Activated CD8-positive, alpha-beta T cell treated with anti-CD3 and anti-CD28 coated beads, Interleukin-2, amount 10 ng/mL, durations not matched to agents 7 days and 5 days (primary cell): ENCODE results near the gene AP4M1. TPM values are rescaled to one million over a fixed set of nuclear protein-coding genes. Genes with fewer than 3 reads are reported as not detected.

Experiments used
- ATAC-seq: fragments of 150-1000 bp; cut with Tn5 transposase; one replicate; pipeline ENCODE4 v1.10.0; 2021; ENCODE audit warnings: moderate library complexity
- CTCF ChIA-PET: fragments of 350-600 bp; sonication (Branson Sonifier 250); formaldehyde crosslinking; loops from one replicate; lab custom pipeline; 2021; ENCODE audit warnings: antibody characterized with exemption; lab: Charles Lee
- POLR2A ChIA-PET: fragments of 350-600 bp; sonication (Branson Sonifier 250); formaldehyde crosslinking; loops from one replicate; lab custom pipeline; 2021; ENCODE audit warnings: antibody characterized with exemption; lab: Charles Lee
- DNase-seq: peaks from one replicate; pipeline ENCODE4 v3.0.0-alpha.2; 2020
- H3K27ac Mint-ChIP-seq: one replicate; pipeline ENCODE4 v1.8.0; 2021; ENCODE audit warnings: mild to moderate bottlenecking, mixed read lengths
- H3K27me3 Mint-ChIP-seq: one replicate; pipeline ENCODE4 v1.8.0; 2021; ENCODE audit warnings: low read depth, mixed read lengths
- H3K36me3 Mint-ChIP-seq: one replicate; pipeline ENCODE4 v1.8.0; 2021; ENCODE audit warnings: low read depth, mixed read lengths
- H3K4me1 Mint-ChIP-seq: one replicate; pipeline ENCODE4 v1.8.0; 2021; ENCODE audit warnings: low read depth, mixed read lengths
- H3K4me3 Mint-ChIP-seq: one replicate; pipeline ENCODE4 v1.8.0; 2021; ENCODE audit warnings: mild to moderate bottlenecking, mixed read lengths
- H3K9me3 Mint-ChIP-seq: one replicate; pipeline ENCODE4 v1.8.0; 2022; ENCODE audit warnings: mixed read lengths; ENCODE audit not compliant: insufficient read depth
- total RNA-seq, 2 experiments: library from RNA; stranded (reverse); gene quantifications; one replicate each; pipeline ENCODE4 v1.2.3, GENCODE V29; 2021

The AP4M1 gene
- total RNA-seq, 2 experiments from 2014 or later, result 10.8 to 13.0 TPM

DNA sequence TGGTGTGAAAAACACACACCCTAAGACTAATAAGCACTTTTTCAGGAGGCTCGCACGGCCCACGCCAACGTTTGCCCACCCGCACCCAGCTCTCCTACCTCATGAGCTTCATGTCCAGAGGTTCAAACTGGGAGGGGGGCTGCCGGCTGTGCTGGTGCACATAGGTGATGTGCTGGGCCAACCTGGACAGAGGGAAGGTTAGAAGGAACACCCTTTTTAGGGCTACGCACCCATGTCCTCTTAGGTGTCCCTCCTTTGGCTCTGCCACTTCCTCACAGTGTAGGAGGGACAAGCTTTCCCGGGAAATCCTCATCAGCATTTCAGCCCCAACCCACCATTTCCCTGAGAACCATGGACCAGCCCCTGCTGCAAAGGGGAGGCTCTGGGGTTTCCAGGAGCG, 6.2 kb upstream of the AP4M1 start:
- CTCF ChIA-PET, result no interaction called here
- ATAC-seq (no peak), DNase-seq (no peak)
- Mint-ChIP-seq H3K36me3 (peaks cover 93% of the 10 kb centered on the region), H3K27ac (peak overlapping the region; percentile 43), H3K4me1 (peaks cover 65% of the 10 kb centered on the region), H3K27me3 (no peaks in the 10 kb centered on the region), H3K9me3 (no peaks in the 10 kb centered on the region), H3K4me3 (no peak overlapping the region)
- POLR2A ChIA-PET, result interaction anchor here (0.5 to 1.2 kb wide), 7 partner anchors 10 to 291 kb away, joined by 3 to 5 read pairs (median 3); partner anchors contain the start of genes TRIM4 and ZSCAN21

DNA sequence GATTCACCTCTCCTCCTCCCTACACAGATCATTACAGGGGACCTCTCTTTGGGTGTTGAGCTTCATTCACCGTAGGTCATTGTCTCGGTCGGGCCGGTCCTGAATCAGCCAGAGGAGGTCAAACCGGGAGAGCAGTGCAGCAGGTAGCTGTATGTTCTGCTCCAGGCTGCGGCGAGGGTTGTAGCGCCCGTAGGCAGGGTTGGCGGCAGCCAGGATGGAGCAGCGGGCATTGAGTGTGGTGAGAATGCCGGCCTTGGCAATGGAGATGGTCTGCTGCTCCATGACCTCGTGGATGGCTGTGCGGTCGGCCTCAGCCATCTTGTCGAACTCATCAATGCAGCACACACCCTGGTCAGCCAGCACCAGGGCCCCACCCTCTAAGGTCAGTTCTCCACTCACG, 5.7 kb upstream of the AP4M1 start:
- CTCF ChIA-PET, result no interaction called here
- no peak overlapping the region for H3K4me3 Mint-ChIP-seq
- peaks cover 61% of the 10 kb centered on the region for H3K4me1 Mint-ChIP-seq
- H3K36me3 Mint-ChIP-seq, result peaks cover 92% of the 10 kb centered on the region
- no peaks in the 10 kb centered on the region for H3K9me3 Mint-ChIP-seq
- no peak overlapping the region for H3K27ac Mint-ChIP-seq
- DNase-seq (no peak), ATAC-seq (no peak)
- POLR2A ChIA-PET, result interaction anchor here (0.5 to 1.2 kb wide), 6 partner anchors 11 to 291 kb away, joined by 3 to 4 read pairs (median 3); partner anchors contain the start of genes TRIM4 and ZSCAN21
- H3K27me3 Mint-ChIP-seq, result no peaks in the 10 kb centered on the region

DNA sequence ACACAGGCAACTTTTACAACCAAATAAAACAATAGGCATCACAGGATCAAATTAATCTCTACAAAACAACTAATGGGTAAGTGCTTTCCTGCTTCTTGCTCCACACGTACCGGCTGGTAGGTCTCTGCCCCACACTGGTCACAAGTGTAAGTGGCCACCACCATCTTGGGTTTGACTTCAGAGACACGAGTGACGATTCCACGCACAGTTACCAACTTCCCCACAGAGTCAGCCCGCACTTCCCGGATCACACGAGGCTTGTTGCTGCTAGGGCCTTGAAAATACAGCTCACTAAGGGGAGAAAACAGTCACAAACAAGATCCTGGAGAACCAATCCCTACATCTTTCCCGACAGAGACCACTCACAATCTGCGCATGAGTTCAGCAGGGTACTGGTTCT, 2.5 kb upstream of the AP4M1 start:
- Mint-ChIP-seq H3K4me1 (peaks cover 51% of the 10 kb centered on the region), H3K27me3 (no peaks in the 10 kb centered on the region), H3K36me3 (peaks cover 68% of the 10 kb centered on the region), H3K4me3 (peak overlapping the region; percentile 89), H3K9me3 (no peaks in the 10 kb centered on the region), H3K27ac (peak overlapping the region; percentile 26)
- DNase-seq (no peak), ATAC-seq (no peak)
- POLR2A ChIA-PET, result interaction anchor here (0.7 to 4.6 kb wide), 4 partner anchors 8 to 690 kb away, joined by 3 to 57 read pairs (median 11); partner anchors contain the start of genes BUD31, COPS6 and ZNF3
- CTCF ChIA-PET, result no interaction called here

DNA sequence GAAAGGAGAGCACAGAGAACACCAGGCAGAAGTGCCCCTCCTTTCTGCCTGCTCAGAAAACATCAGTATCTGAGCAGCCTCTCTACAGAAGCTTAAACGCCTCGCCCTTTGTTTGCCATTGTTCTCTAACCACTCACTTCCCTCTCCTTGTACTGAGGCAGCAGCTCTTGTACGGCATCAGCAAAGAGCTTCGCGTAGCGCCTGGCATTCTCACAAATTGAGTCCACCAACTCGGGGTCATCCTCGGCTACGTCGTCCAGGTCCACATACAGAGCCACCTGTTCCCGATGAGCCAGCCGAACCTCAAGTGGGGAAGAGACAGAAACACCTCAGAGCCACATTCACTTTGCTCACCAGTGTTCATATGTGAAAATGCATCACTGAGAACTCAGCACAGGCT, 2.0 kb upstream of the AP4M1 start:
- no peak for ATAC-seq
- peaks cover 67% of the 10 kb centered on the region for H3K36me3 Mint-ChIP-seq
- H3K4me1 Mint-ChIP-seq, result peaks cover 51% of the 10 kb centered on the region
- ChIA-PET POLR2A (interaction anchor here (0.7 to 4.6 kb wide), 4 partner anchors 9 to 690 kb away, joined by 3 to 57 read pairs (median 11); partner anchors contain the start of genes BUD31, COPS6 and ZNF3), CTCF (no interaction called here)
- peak overlapping the region; percentile 92 for H3K27ac Mint-ChIP-seq
- H3K9me3 Mint-ChIP-seq, result no peaks in the 10 kb centered on the region
- peak overlapping the region; percentile 89 for H3K4me3 Mint-ChIP-seq
- no peak for DNase-seq
- H3K27me3 Mint-ChIP-seq, result no peaks in the 10 kb centered on the region

DNA sequence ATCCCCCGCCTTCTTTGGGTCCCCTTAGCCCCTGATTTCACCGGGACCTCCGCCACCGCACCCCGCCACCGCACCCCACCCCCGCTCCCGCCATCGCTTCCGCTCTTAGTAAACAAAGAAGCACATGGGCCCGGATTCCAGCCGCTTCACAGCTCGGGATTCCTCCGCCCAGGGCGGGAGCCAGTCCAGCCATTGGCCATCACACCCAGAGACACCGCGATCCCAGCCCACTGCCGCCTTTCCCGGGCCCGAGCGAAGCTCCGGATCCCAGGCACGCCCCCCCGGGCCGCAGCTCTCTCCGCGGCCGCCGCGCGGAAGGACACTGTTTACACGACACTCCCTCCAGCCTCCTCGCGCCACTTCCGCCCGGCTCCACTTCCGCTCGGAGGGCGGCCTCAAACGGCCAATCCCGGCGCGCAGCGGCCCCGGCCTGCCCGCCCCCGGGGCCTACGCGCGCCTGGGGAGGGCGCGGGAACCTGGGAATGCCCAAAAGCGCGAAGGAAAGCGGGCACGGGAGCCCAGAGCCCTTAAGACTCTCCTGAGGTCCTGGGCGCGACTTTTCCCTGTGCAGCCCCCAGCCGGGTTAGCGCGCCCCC, 925 bp upstream of the AP4M1 start:
- CTCF ChIA-PET, result interaction anchor here (0.8 to 3.6 kb wide), 8 partner anchors 11 to 542 kb away, joined by 3 to 24 read pairs (median 5); partner anchors contain the start of genes MBLAC1 and ZSCAN21
- POLR2A ChIA-PET, result interaction anchor here (0.5 to 4.6 kb wide), 19 partner anchors 10 to 629 kb away, joined by 3 to 57 read pairs (median 7); partner anchors contain the start of genes CNPY4, COPS6, GPC2 and LAMTOR4

DNA sequence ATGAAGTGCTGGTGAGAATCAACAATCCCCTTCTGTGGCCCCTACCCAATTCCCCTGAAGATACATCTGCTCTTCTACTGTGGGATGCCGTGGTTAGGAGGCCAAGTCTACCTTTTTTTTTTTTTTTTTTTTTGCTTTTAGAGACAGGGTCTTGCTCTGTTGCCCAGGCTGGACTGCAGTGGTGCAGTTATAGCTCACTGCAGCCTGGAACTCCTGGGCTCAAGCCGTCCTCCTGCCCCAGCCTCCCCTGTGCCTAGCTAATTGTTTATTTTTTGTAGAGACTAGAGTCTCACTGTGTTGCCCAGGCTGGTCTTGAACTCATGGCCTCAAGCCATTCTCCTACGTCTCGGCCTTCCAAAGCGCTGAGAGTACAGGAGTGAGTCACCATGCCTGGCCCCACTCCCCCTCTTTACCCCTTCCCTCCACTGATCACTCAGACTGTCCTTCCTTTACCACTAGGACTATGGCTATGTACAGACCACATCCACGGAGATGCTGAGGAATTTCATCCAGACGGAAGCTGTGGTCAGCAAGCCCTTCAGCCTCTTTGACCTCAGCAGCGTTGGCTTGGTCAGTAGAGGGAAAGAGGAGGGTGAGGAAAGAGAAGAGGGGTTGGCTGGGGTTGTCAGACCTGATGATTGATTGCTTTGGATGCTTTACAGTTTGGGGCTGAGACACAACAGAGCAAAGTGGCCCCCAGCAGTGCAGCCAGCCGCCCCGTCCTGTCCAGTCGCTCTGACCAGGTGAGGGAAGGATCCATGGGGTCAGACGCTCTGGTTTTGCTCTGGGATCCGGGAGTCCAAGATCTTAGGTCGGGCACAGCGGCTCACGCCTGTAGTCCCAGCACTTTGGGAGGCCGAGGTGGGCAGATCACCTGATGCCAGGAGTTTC, 1.8 kb downstream of the AP4M1 start:
- Mint-ChIP-seq H3K4me1 (peaks cover 30% of the 10 kb centered on the region), H3K36me3 (peaks cover 54% of the 10 kb centered on the region), H3K9me3 (no peaks in the 10 kb centered on the region), H3K4me3 (peak overlapping the region; percentile 89), H3K27me3 (no peaks in the 10 kb centered on the region), H3K27ac (no peak overlapping the region)
- POLR2A ChIA-PET, result interaction anchor here (3.2 to 4.6 kb wide), 2 partner anchors 12 to 18 kb away, joined by 34 to 57 read pairs; partner anchors contain the start of genes CNPY4 and COPS6
- ATAC-seq, result no peak
- no peak for DNase-seq
- CTCF ChIA-PET, result interaction anchor here (1.5 to 3.6 kb wide), 3 partner anchors 10 to 29 kb away, joined by 4 to 24 read pairs (median 16); no protein-coding TSS in a partner anchor

More for the DNA sequence above, 925 bp upstream of the AP4M1 start:
- H3K36me3 Mint-ChIP-seq, result peaks cover 58% of the 10 kb centered on the region
- H3K27ac Mint-ChIP-seq, result peak overlapping the region; percentile 92
- DNase-seq, result peak; percentile 90
- peak overlapping the region; percentile 89 for H3K4me3 Mint-ChIP-seq
- no peaks in the 10 kb centered on the region for H3K27me3 Mint-ChIP-seq
- peaks cover 46% of the 10 kb centered on the region for H3K4me1 Mint-ChIP-seq
- H3K9me3 Mint-ChIP-seq, result no peaks in the 10 kb centered on the region
- ATAC-seq, result peak; percentile 76

DNA sequence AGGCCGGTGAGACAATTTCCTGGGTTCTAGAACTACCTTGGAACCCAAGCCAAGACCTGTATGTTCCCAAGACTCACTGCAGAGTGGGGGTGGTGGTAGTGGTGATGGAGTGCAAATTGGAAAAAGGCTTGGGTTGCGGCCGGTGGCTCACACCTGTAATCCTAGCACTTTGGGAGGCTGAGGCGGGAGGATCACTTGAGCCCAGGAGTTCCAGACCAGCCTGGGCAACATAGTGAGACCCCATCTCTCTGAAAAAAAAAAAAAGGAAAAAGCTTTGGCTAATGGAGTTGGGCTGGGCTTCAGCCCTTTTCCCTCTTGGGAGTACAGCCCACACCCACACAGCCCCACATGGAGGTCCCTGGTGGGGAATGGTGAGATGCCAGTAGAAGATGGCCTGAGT, 4.1 kb downstream of the AP4M1 start:
- DNase-seq (no peak), ATAC-seq (no peak)
- Mint-ChIP-seq H3K4me3 (no peak overlapping the region), H3K4me1 (peaks cover 10% of the 10 kb centered on the region), H3K36me3 (peaks cover 48% of the 10 kb centered on the region), H3K27me3 (no peaks in the 10 kb centered on the region), H3K27ac (no peak overlapping the region), H3K9me3 (no peaks in the 10 kb centered on the region)
- ChIA-PET CTCF (interaction anchor here (1.4 kb wide), 1 partner anchor 15 kb away, joined by 3 read pairs; no protein-coding TSS in a partner anchor), POLR2A (interaction anchor here (1.6 kb wide), 1 partner anchor 15 kb away, joined by 5 read pairs; no protein-coding TSS in a partner anchor)

DNA sequence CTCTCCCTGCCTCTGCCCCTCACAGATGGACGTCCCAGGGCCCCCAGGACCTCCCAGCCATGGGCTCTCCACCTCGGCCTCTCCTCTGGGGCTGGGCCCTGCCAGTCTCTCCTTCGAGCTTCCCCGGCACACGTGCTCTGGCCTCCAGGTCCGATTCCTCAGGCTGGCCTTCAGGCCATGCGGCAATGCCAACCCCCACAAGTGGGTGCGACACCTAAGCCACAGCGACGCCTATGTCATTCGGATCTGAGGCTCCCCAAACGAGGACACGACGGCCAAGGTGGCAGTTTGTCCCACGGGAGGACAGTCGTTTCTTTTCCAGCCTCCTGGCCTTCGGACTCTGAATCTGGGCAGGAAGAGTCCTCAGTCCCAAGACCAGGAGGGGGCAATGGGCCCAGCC, 5.2 kb downstream of the AP4M1 start:
- H3K27me3 Mint-ChIP-seq, result no peaks in the 10 kb centered on the region
- peaks cover 46% of the 10 kb centered on the region for H3K36me3 Mint-ChIP-seq
- POLR2A ChIA-PET, result no interaction called here
- ATAC-seq, result no peak
- H3K4me3 Mint-ChIP-seq, result no peak overlapping the region
- H3K9me3 Mint-ChIP-seq, result no peaks in the 10 kb centered on the region
- DNase-seq, result no peak
- H3K27ac Mint-ChIP-seq, result no peak overlapping the region
- peaks cover 9% of the 10 kb centered on the region for H3K4me1 Mint-ChIP-seq
- CTCF ChIA-PET, result no interaction called here

DNA sequence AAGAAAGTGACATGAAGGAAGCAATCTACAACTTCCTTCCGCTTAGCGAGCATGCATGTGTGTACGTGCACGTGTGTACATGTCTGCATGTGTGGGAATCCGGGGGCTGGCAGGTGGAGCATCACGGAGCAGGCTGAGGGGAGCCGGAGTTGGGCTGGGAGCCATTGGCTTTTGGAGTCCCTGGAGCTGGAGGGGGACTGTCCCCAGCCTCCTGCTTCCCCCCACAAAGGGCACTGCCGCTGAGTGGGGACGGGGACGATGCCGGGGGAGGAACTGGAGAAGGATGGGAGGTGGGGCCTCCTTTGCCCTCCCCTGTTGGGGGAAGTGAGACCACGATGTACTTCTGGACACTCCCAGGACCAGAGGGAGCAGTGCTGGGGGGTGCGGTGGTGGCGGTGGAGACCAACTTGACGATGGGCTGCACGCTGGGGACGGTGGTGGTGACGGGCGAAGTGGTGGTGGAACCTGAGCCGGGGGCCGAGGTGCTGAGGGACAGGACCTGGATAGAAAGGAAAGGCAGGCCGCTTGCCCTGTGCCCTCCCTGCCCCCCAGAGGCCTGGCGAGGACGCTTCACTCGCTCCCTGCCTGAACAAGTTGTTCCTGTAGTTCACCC, 5.8 kb downstream of the AP4M1 start:
- H3K9me3 Mint-ChIP-seq, result no peaks in the 10 kb centered on the region
- H3K27me3 Mint-ChIP-seq, result no peaks in the 10 kb centered on the region
- H3K36me3 Mint-ChIP-seq, result peaks cover 47% of the 10 kb centered on the region
- H3K4me3 Mint-ChIP-seq, result no peak overlapping the region
- POLR2A ChIA-PET, result no interaction called here
- CTCF ChIA-PET, result no interaction called here
- DNase-seq (no peak), ATAC-seq (no peak)
- H3K4me1 Mint-ChIP-seq, result peaks cover 11% of the 10 kb centered on the region
- no peak overlapping the region for H3K27ac Mint-ChIP-seq

DNA sequence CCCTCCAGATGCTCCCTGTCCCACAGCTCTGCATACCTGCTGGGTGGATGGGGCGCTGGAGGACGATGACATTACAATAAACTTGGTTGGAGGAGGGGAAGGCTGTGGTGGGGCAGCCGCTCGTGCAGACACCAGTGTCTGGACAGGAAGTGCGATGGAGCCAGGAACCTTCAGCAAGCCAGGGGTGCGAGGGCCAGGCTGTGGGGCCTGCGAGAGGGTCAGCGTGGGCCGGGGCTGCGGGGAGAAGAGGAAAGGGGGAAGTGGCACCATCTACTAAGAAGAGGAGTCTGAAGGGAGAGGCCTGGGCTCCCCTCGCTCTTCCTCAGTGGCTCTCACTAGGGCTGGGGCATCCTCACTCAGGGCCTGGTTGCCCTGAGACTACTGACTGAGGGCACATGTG, 6.4 kb downstream of the AP4M1 start:
- peaks cover 52% of the 10 kb centered on the region for H3K36me3 Mint-ChIP-seq
- H3K4me3 Mint-ChIP-seq, result no peak overlapping the region
- POLR2A ChIA-PET, result no interaction called here
- DNase-seq, result no peak
- H3K27me3 Mint-ChIP-seq, result no peaks in the 10 kb centered on the region
- ATAC-seq, result no peak
- no peaks in the 10 kb centered on the region for H3K9me3 Mint-ChIP-seq
- CTCF ChIA-PET, result no interaction called here
- peaks cover 6% of the 10 kb centered on the region for H3K4me1 Mint-ChIP-seq
- no peak overlapping the region for H3K27ac Mint-ChIP-seq

DNA sequence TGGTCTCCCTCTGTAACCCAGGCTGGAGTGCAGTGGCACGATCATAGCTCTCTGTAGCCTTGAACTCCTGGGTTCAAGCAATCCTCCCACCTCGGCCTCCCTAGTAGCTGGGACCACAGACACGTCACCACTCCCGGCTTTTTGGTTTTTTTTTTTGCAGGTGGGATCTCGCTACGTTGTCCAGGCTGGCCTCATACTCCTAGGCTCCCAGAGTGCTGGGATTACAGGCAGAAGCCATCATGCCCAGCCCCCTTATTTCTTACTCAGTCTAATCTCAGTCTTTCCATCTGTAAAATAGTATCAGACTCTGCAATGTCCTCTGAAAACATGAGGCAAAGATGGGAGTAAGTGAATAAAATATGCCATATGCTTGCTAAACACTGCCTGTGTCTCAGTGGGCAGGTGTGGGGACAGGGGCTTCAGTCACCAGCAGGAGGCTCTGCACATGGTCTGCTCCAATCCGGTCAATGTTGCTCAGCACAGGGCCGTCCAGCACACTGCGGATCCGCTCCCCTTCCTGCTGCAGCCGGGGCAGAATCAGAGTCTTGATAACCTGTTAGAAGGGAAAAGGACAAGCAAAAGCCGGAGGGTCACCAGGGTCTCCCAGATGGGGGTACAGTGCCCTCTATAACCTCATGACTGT, 8.2 kb downstream of the AP4M1 start:
- ChIA-PET POLR2A (no interaction called here), CTCF (no interaction called here)
- no peaks in the 10 kb centered on the region for H3K27me3 Mint-ChIP-seq
- H3K9me3 Mint-ChIP-seq, result no peaks in the 10 kb centered on the region
- H3K27ac Mint-ChIP-seq, result no peak overlapping the region
- ATAC-seq (no peak), DNase-seq (no peak)
- peaks cover 48% of the 10 kb centered on the region for H3K36me3 Mint-ChIP-seq
- H3K4me3 Mint-ChIP-seq, result no peak overlapping the region
- peaks cover 5% of the 10 kb centered on the region for H3K4me1 Mint-ChIP-seq
